Cardiac muscle cell (in vitro differentiated cells and primary cell): ENCODE data around the gene CHRDL2. TPM values are rescaled to one million over a fixed set of nuclear protein-coding genes. Genes with fewer than 3 reads are reported as not detected.

Experiments
- DNase-seq, 2 donors: peaks; one replicate each; pipeline versions ENCODE4 v3.0.0 to v3.0.0-alpha.2; 2010 to 2017; ENCODE audit warnings: low read depth in 1 of 2, low spot score in 1 of 2
- H3K27ac ChIP-seq: fragments of 200-600 bp; sonication (generic); 2 replicates; pipeline ENCODE4 v1.5.1; 2016
- H3K27me3 ChIP-seq: fragments of 200-600 bp; sonication (generic); 2 replicates; pipeline ENCODE4 v1.6.0; 2016; ENCODE audit warnings: control low read depth
- H3K36me3 ChIP-seq: fragments of 200-600 bp; sonication (generic); 2 replicates; pipeline ENCODE4 v1.5.1; 2016; ENCODE audit warnings: control low read depth
- H3K4me1 ChIP-seq: fragments of 200-600 bp; sonication (generic); 2 replicates; pipeline ENCODE4 v1.8.1; 2017; ENCODE audit warnings: low read depth, mild to moderate bottlenecking, mixed run types
- H3K4me3 ChIP-seq: fragments of 200-600 bp; sonication (generic); 2 replicates; pipeline ENCODE4 v1.5.1; 2016; ENCODE audit warnings: mild to moderate bottlenecking
- H3K9me3 ChIP-seq: fragments of 200-600 bp; sonication (generic); 2 replicates; pipeline ENCODE4 v1.5.1; 2017; ENCODE audit warnings: low read depth, mild to moderate bottlenecking, control low read depth
- CTCF ChIP-seq: IDR thresholded peaks from 2 replicates; pipeline ENCODE4 v1.5.1; 2012; ENCODE audit warnings: low read depth, mild to moderate bottlenecking, low read length
- polyA plus RNA-seq: library from polyadenylated mRNA; unstranded; fragments of >200 nt; fragmentation: Nextera tagmentation; extraction: Ambion mirVana; gene quantifications from 2 replicates; pipeline ENCODE4 v1.2.1, GENCODE V29; 2016
- total RNA-seq: library from RNA; depleted of rRNA; stranded (reverse); fragments of >200 nt; gene quantifications from 2 replicates; pipeline ENCODE4 v1.2.3, GENCODE V29; 2016

The CHRDL2 gene
- total and polyA plus RNA-seq, 2 experiments from 2014 or later, result not detected

GRCh38 chr11:74687237-74688023, 43.8 kb downstream of the CHRDL2 start:
- no peak for TF ChIP-seq CTCF
- Histone ChIP-seq H3K4me3 (no peak overlapping the region), H3K4me1 (no peaks in the 10 kb centered on the region), H3K27ac (no peak overlapping the region), H3K36me3 (no peaks in the 10 kb centered on the region), H3K27me3 (peaks cover 15% of the 10 kb centered on the region), H3K9me3 (no peaks in the 10 kb centered on the region)
- DNase-seq, result peak in 1 of 2 donors; percentile 45

DNA sequence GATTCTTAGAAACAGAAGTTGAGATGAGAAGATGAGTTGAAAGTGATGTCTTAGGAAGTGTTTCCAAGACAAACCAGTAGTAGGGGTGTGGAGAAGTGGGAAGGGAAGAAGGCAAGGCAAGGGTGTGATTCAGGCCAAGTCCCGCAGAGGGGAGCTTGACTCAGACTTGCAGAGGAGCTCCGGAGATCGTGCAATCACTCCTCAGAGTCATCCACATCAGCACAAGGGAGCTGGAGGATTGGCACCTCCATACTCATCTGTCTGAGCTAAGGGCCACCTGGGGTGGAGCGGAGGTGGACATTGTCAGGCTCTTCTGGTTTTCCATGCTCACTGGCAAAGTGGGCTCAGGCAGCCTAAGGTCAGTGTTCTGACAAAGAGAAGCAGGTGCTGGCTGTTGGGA, 44.4 kb downstream of the CHRDL2 start:
- DNase-seq, result peak in 1 of 2 donors; percentile 69
- TF ChIP-seq CTCF, result peak; percentile 30

GRCh38 chr11:74685905-74686304, 45.3 kb downstream of the CHRDL2 start:
- Histone ChIP-seq H3K4me1 (no peaks in the 10 kb centered on the region), H3K36me3 (no peaks in the 10 kb centered on the region), H3K4me3 (no peak overlapping the region), H3K9me3 (no peaks in the 10 kb centered on the region), H3K27ac (no peak overlapping the region), H3K27me3 (peaks cover 15% of the 10 kb centered on the region)
- no peak for DNase-seq
- no peak for TF ChIP-seq CTCF

More for the DNA sequence above, 44.4 kb downstream of the CHRDL2 start:
- Histone ChIP-seq H3K4me3 (no peak overlapping the region), H3K36me3 (no peaks in the 10 kb centered on the region), H3K27me3 (peaks cover 15% of the 10 kb centered on the region), H3K9me3 (no peaks in the 10 kb centered on the region), H3K27ac (no peak overlapping the region), H3K4me1 (no peaks in the 10 kb centered on the region)

DNA sequence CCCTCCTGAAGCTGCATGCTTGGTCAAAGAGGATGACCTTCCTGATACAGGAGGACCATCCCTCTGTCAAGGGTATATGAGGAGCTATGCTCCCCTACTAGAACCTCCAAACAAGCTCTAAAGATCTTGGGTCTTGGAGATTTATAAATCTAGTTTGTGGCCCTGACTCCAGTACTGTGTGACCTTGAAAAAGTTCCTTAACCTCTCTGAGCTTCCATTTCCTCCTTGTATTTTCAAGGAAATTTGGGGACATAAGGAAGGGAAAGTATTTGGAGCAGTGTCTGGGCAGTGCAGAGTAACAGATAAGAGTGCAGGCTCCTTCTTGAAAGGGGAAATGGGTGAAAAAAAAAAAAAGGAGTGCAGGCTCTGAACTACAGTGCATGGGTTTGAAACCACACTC, 45.9 kb downstream of the CHRDL2 start:
- DNase-seq, result no peak
- H3K27ac ChIP-seq, result no peak overlapping the region
- no peaks in the 10 kb centered on the region for H3K36me3 ChIP-seq
- H3K9me3 ChIP-seq, result no peaks in the 10 kb centered on the region
- H3K4me3 ChIP-seq, result no peak overlapping the region
- H3K4me1 ChIP-seq, result no peaks in the 10 kb centered on the region
- peaks cover 15% of the 10 kb centered on the region for H3K27me3 ChIP-seq
- TF ChIP-seq CTCF, result no peak

GRCh38 chr11:74684661-74685060, 46.6 kb downstream of the CHRDL2 start:
- Histone ChIP-seq H3K36me3 (no peaks in the 10 kb centered on the region), H3K27ac (no peak overlapping the region), H3K4me1 (no peaks in the 10 kb centered on the region), H3K4me3 (no peak overlapping the region), H3K27me3 (peaks cover 15% of the 10 kb centered on the region), H3K9me3 (no peaks in the 10 kb centered on the region)
- DNase-seq, result no peak
- no peak for TF ChIP-seq CTCF
